ENCODE data around the gene APOE. TPM values are rescaled to one million over a fixed set of nuclear protein-coding genes. Genes with fewer than 3 reads are reported as not detected.

APOE gene
- total RNA-seq, 6 experiments from 2014 or later = 1.9 to 6.5 (median 2.5) TPM

- Mint-ChIP-seq H3K9me3 (no peaks in the 10 kb centered on the region), H3K4me3 (no peak overlapping the region), H3K27me3 (ENCODE audit: insufficient read depth) (peaks cover 2% of the 10 kb centered on the region; the same call in 1 of the 2 replicates), H3K36me3 (ENCODE audit: low read depth) (no peaks in the 10 kb centered on the region; the same call in 1 of the 2 replicates), H3K4me1 (ENCODE audit: low read depth) (peaks cover 8% of the 10 kb centered on the region), H3K27ac (no peak overlapping the region)
- TF ChIP-seq, protein P1, sequence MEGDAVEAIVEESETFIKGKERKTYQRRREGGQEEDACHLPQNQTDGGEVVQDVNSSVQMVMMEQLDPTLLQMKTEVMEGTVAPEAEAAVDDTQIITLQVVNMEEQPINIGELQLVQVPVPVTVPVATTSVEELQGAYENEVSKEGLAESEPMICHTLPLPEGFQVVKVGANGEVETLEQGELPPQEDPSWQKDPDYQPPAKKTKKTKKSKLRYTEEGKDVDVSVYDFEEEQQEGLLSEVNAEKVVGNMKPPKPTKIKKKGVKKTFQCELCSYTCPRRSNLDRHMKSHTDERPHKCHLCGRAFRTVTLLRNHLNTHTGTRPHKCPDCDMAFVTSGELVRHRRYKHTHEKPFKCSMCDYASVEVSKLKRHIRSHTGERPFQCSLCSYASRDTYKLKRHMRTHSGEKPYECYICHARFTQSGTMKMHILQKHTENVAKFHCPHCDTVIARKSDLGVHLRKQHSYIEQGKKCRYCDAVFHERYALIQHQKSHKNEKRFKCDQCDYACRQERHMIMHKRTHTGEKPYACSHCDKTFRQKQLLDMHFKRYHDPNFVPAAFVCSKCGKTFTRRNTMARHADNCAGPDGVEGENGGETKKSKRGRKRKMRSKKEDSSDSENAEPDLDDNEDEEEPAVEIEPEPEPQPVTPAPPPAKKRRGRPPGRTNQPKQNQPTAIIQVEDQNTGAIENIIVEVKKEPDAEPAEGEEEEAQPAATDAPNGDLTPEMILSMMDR (IDR thresholded peaks at IDR 0.05) = no peak
- no peak for DNase-seq
Observed at GRCh38 chr19:44948763-44949374, 43.3 kb downstream of the APOE start.

DNA sequence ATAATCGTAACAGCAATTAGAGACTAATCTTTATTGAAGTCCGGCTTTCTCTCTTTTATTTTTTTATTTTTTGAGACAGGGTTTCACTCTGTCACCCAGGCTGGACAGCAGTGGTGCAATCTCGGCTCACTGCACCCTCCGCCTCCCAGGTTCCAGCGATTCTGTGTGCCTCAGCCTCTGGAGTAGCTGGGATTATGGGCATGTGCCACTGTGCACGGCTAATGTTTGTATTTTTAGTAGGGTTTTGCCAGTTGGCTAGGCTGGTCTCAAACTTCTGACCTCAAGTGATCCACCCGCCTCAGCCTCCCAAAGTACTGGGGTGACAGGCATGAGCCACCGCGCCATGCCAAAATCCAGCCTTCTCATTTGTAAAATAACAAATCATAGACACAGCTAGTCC is 44.0 kb downstream of the APOE start:
- H3K4me3 Mint-ChIP-seq = no peak overlapping the region
- TF ChIP-seq, protein P1 (IDR thresholded peaks at IDR 0.05) = no peak
- no peaks in the 10 kb centered on the region for H3K9me3 Mint-ChIP-seq
- H3K27ac Mint-ChIP-seq = no peak overlapping the region
- peaks cover 1% of the 10 kb centered on the region; the same call in 1 of the 2 replicates for H3K27me3 Mint-ChIP-seq (ENCODE audit: insufficient read depth)
- H3K36me3 Mint-ChIP-seq (ENCODE audit: low read depth) = no peaks in the 10 kb centered on the region; the same call in 1 of the 2 replicates
- no peak for DNase-seq
- peaks cover 7% of the 10 kb centered on the region; the same call in 1 of the 2 replicates for H3K4me1 Mint-ChIP-seq (ENCODE audit: low read depth)

DNA sequence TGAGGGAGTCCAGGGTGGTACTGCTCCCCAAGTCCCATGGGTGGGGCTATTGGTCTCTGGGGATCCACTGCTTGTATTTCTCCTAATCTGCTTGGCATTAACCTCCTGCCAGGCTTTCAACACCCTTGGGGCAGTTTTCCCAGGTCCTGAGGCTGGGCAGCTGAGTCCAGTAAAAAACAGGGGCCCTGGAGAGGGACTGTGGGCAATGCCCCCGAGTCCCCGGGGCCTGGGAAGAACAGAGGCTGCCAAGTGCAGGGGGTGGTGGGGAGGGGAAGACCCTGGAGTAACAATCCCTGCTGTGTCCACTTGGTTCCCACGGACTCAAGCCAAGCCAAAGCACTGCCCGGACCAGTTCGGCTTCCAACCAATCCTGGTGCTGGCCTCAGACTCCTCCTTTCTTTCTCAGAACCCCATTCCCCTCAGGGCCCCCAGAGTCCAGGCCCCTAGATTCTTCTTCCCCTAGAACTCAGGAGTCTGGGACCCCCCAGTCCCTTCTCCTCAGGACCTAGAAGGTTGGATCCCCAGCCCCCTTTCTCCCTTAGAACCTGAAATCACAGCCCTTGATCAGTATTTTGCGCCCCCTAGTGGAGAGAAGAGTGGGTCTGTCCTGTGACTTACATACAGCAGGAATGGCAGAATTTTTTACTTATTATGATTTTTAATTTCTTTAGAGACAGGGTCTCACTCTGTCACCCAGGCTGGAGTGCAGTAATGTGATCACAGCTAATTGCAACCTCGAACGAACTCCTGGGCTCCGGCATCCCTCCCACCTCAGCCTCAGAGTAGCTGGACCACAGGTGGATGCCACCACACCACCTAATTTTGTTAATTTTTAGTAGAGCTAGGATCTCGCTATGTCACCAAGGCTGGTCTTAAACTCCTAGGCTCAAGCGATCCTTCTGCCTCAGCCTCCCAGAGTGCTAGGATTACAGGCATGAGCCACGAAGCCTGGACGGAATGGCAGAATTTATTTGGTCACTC is 45.9 kb downstream of the APOE start:
- Mint-ChIP-seq H3K27me3 (ENCODE audit: insufficient read depth) (peaks cover 1% of the 10 kb centered on the region; the same call in 1 of the 2 replicates), H3K9me3 (no peaks in the 10 kb centered on the region), H3K27ac (peak overlapping the region; percentile 74; the same call in 1 of the 2 replicates), H3K4me1 (ENCODE audit: low read depth) (peaks cover 16% of the 10 kb centered on the region), H3K36me3 (ENCODE audit: low read depth) (peaks cover 6% of the 10 kb centered on the region), H3K4me3 (peak overlapping the region; percentile 47; the same call in 1 of the 2 replicates)
- peak; percentile 70 for DNase-seq
- TF ChIP-seq, protein P1 (IDR thresholded peaks at IDR 0.05) = peak; percentile 98

- H3K36me3 Mint-ChIP-seq (ENCODE audit: low read depth) = peaks cover 6% of the 10 kb centered on the region
- H3K4me1 Mint-ChIP-seq (ENCODE audit: low read depth) = peaks cover 32% of the 10 kb centered on the region
- peak overlapping the region; percentile 98 for H3K27ac Mint-ChIP-seq
Observed at GRCh38 chr19:44954278-44954648, 48.7 kb downstream of the APOE start.

More at GRCh38 chr19:44954278-44954648, 48.7 kb downstream of the APOE start:
- no peak for DNase-seq
- peak overlapping the region; percentile 96 for H3K4me3 Mint-ChIP-seq
- H3K27me3 Mint-ChIP-seq (ENCODE audit: insufficient read depth) = peaks cover 1% of the 10 kb centered on the region
- TF ChIP-seq, protein P1 (IDR thresholded peaks at IDR 0.05) = no peak
- no peaks in the 10 kb centered on the region for H3K9me3 Mint-ChIP-seq
